ENCODE results near the gene KSR1. TPM values are rescaled to one million over a fixed set of nuclear protein-coding genes. Genes with fewer than 3 reads are reported as not detected.

KSR1 gene
- total RNA-seq, 2 donors from 2014 or later, result 99.9 to 142 TPM

- no peak overlapping the region for H3K4me3 ChIP-seq
- 78 to 80% methylated on average over 8 to 12 of the region's 12 CpGs for WGBS, 2 donors
- DNase-seq (no peak), ATAC-seq (no peak)
- no peaks in the 10 kb centered on the region for H3K36me3 ChIP-seq (replicated peaks in 1 of 2; ENCODE audit: insufficient read depth in 1 of 2, low read depth in 2 of 2)
- peaks cover 97% of the 10 kb centered on the region for H3K4me1 ChIP-seq
- peak overlapping the region; percentile 45 to 70 (median 56) for H3K27ac ChIP-seq
- H3K9me3 ChIP-seq, result no peaks in the 10 kb centered on the region
- no peaks in the 10 kb centered on the region for H3K27me3 ChIP-seq
- intact Hi-C loops (cut with DNase I), result no loop called here
- TF ChIP-seq POLR2A (IDR thresholded peaks at IDR 0.05), result no peak
- no peak for TF ChIP-seq CTCF (IDR thresholded peaks at IDR 0.05)
Observed at GRCh38 chr17:27571563-27572352, 115.5 kb downstream of the KSR1 start.

GRCh38 chr17:27572665-27573064 is 116.4 kb downstream of the KSR1 start:
- peaks cover 97% of the 10 kb centered on the region for H3K4me1 ChIP-seq
- peak overlapping the region in 3 of 4 donors; percentile 6 to 85 (median 63) for H3K27ac ChIP-seq
- H3K4me3 ChIP-seq, result no peak overlapping the region
- no peaks in the 10 kb centered on the region for H3K9me3 ChIP-seq
- ATAC-seq, result no peak
- DNase-seq, result no peak
- 75 to 80% methylated on average over 6 to 7 of the region's 7 CpGs for WGBS, 2 donors
- TF ChIP-seq CTCF (IDR thresholded peaks at IDR 0.05) (no peak), POLR2A (IDR thresholded peaks at IDR 0.05) (no peak)
- no peaks in the 10 kb centered on the region for H3K36me3 ChIP-seq (replicated peaks in 1 of 2; ENCODE audit: insufficient read depth in 1 of 2, low read depth in 2 of 2)
- no peaks in the 10 kb centered on the region for H3K27me3 ChIP-seq
- intact Hi-C loops (cut with DNase I), result no loop called here

GRCh38 chr17:27573548-27573947 is 117.3 kb downstream of the KSR1 start:
- H3K27me3 ChIP-seq, result no peaks in the 10 kb centered on the region
- DNase-seq, result no peak
- no peaks in the 10 kb centered on the region for H3K36me3 ChIP-seq (replicated peaks in 1 of 2; ENCODE audit: insufficient read depth in 1 of 2, low read depth in 2 of 2)
- intact Hi-C loops (cut with DNase I), result no loop called here
- H3K4me3 ChIP-seq, result no peak overlapping the region
- WGBS, 2 donors, result 73 to 77% methylated on average over 5 of the region's 5 CpGs
- H3K4me1 ChIP-seq, result peaks cover 97% of the 10 kb centered on the region
- H3K9me3 ChIP-seq, result no peaks in the 10 kb centered on the region
- no peak for TF ChIP-seq POLR2A (IDR thresholded peaks at IDR 0.05)
- TF ChIP-seq CTCF (IDR thresholded peaks at IDR 0.05), result no peak
- peak overlapping the region in 3 of 4 donors; percentile 63 to 94 (median 85) for H3K27ac ChIP-seq
- ATAC-seq, result no peak

- no peaks in the 10 kb centered on the region for H3K27me3 ChIP-seq
- no peak for ATAC-seq
Observed at GRCh38 chr17:27573971-27574525, 117.8 kb downstream of the KSR1 start.

More at GRCh38 chr17:27573971-27574525, 117.8 kb downstream of the KSR1 start:
- intact Hi-C loops (cut with DNase I), result no loop called here
- no peak for DNase-seq
- H3K27ac ChIP-seq, result peak overlapping the region in 3 of 4 donors; percentile 85 to 95 (median 94)
- WGBS, 2 donors, result 38 to 53% methylated on average over 4 of the region's 4 CpGs
- no peaks in the 10 kb centered on the region for H3K9me3 ChIP-seq
- no peaks in the 10 kb centered on the region for H3K36me3 ChIP-seq (replicated peaks in 1 of 2; ENCODE audit: insufficient read depth in 1 of 2, low read depth in 2 of 2)
- TF ChIP-seq CTCF (IDR thresholded peaks at IDR 0.05), result peak in 2 of 7 experiments; percentile 6 to 10
- no peak for TF ChIP-seq POLR2A (IDR thresholded peaks at IDR 0.05)
- H3K4me1 ChIP-seq, result peaks cover 97% of the 10 kb centered on the region
- no peak overlapping the region for H3K4me3 ChIP-seq
